NCI-H2196 (cell line): ENCODE measurements around the gene VPS16.

ENCODE experiments used
- DNase-seq: peaks from one replicate; lab custom pipeline; 2025; ENCODE audit not compliant: unreplicated experiment; lab: John Stamatoyannopoulos, UW

Gene VPS16

DNA sequence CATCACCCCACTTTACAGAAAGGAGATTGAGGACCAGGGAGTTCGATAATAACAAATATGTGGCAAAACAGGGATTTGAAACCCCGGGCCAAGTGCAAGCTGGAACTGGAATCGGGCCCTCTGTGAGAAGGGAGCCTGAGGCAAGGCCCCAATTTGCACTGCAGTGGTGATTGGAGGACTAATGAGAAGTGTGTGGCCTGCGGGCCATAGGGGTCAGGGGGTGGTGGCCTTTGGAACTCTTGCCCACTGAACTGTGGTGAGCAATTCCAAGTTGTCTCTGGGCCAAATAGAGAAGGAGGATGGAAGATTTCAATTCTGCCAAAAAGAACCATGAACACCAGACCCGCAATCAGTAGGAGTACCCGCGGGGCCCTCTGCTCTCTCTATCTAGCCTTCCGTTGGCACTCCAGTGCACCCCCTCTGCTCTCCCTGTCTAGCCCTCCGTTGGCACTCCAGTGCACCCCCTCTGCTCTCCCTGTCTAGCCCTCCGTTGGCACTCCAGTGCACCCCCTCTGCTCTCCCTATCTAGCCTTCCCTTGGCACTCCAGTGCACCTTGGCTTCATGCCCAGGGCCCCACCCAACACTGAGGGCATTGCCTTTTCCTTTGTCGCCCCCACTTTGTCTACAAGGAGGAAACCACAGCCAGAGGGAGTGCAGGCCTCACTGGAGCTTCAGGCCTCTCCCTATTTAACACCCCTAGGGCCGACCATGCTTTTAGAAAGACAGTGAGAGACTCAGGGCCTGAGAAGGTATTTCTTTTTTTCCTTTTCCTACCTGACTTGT, 26.7 kb downstream of the VPS16 start:
- no peak for DNase-seq

DNA sequence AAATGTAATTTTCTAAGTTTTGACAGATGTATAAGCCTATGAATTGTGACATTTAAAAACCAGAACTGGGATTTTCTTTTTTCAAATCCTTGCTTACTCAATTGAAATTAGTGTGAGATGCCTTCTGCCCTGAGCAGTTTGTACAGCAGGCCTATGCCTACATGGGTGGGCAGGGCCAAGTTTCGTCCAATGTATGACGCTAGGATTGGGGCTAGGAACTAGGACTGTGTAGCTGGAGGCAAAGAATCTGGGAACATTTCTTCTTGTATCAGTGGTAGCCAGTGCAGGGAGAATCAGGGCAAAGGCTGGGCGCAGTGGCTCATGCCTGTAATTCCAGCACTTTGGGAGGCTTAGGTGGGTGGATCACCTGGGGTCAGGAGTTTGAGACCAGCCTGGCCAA, 28.8 kb downstream of the VPS16 start:
- DNase-seq: no peak

DNA sequence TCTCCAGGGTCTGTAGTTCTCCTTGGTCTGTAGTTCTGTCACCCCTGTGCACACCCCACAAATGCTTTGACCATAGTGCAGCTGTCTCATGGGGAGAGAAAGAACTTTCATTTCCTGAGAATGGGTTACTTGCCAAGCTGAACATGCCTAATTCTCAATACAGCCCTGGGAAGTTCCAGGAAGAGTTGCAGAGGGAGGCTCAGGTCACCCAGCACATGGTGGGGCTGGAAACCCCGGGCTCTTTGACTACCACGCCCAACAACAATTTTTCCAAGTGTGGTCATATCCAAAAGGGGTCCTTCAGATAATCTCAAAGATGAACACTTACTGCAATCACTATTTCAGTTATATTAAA, 30.5 kb downstream of the VPS16 start:
- DNase-seq: no peak

DNA sequence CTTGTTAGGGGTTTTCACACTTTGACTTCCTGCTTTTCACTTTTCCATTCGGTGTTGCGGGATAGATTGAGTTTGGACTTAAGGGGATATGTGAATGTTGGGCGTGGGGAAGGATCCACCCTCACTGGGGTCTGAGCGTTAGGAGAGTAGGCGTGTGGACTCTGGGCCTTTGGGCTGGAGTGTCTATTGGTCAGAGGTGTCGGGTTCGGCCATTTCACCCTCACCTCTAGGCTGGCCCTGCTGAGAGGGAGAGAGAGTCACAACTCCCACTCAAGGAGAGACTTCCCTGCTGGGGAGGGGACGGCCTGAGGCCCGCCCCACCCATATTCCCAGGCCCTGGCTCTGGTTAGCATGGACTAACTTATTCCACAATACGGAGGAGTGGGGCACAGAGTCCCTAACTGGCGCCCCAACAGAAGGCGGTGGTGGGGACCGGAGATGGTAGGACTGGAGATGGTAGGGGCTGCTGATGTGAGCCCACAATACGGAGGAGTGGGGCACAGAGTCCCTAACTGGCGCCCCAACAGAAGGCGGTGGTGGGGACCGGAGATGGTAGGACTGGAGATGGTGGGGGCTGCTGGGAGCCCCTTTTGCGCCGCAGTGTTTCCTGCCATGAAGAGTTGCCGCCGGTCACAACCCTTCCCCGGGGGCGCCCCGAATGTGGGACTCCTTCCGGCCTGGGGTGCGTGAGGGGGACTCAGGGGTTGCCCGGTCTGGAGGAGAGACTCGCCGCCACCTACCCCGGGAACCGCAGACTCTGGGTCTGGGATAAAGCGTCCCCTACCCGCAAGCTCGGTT, 31.3 kb downstream of the VPS16 start:
- DNase-seq: no peak

DNA sequence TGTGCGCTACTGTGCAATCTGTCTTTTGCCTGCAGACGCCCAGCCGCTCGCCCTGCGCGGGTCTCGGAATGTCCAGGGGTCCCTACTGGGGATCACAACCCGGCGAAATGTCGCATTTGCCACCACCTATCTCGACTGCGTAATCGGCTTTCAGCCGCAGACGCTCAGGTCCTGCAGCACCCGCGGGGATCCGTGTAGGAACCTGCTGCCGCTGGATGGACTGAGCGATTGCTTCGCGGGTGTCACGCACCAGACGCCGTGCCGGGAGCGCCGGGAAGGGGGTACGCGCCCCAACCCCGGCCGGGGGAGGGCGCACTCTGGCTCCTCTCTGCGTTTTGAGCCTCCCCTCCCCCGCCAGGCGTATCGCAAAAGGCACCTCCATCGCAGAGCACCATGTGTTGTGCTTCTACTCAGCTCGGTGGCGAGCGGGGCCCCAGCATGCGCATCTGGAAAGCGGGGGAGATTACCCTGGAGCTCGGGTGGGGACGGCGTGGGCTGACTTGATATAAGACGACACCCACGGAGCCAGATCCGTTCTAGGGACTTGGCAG, 32.0 kb downstream of the VPS16 start:
- DNase-seq: peak; percentile 47

DNA sequence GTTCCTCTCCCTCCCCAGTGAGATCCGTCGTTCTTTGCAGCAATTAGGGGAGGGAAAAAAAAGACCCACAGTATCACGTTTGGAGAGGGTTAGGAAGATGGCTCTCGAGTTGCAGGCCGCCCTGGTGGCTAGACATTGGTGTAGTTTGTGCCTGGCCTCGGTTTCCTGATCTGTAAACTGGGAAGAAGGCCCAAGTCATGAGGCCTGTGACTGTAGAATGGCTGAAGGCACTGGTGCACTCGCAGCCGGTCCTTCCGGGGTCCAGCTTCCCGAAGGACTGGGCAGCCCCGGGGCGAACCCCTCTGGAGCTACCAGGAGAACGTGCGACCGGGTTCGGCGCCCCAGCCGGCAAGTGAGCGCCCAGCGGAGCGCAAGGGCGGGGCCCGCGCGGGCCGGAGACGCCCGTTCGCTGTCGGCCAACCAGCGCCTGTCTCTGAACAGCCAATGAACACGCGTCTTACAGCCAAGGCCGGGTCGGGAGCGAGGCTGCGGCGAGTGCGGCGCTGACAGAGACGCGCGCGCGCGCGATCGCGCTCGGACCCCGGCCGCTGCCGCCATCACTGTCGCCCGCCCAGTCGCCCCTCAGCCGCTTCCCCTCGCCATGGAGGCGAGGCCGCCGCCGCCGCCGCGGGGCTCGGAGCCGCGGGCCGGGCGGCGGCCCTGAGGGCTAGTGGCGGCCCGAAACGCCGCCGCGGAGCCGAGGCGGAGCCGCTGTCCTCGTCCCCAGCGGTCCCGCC, 32.6 kb downstream of the VPS16 start, which contains the start of gene PTPRA:
TSS of gene PTPRA (plus strand) at position 472 of the 737 bp plus-strand sequence. CDS start 90,797 bp downstream, outside the sequence.
- DNase-seq: peak; percentile 94

DNA sequence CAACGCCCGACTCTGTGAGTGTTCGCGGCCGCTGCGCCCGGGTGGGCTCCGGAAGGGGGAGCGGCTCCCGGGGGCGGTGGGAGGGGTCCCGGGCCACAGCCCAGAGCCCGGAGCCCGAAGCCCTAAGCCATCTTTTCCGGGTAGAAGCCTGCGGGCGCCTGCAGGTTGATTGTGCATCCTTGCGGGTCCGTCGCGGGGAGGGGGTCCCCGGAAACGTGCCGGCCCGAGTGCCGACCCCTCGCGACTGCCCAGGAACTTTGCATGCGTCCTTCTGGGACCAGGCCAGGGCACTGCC, 33.1 kb downstream of the VPS16 start:
- DNase-seq: no peak

DNA sequence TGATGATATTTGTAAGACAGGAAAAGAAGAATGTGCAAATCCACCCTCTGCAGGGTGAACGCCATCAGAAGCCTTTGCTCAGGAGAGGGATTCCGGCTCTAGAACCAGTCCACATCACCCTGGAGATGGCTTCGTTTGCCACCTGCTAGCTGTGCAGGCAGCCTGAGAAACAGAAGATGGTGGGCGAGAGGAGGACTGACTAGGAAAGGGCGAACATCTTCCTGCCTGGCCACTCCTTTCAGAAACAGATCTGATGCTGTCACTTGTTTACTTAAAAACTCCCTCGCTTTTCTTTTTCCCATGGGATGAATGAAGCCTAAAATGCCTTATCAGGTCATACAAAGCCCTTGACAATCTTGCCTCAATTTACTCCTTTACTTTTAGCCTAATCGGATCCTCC, 33.9 kb downstream of the VPS16 start:
- no peak for DNase-seq

DNA sequence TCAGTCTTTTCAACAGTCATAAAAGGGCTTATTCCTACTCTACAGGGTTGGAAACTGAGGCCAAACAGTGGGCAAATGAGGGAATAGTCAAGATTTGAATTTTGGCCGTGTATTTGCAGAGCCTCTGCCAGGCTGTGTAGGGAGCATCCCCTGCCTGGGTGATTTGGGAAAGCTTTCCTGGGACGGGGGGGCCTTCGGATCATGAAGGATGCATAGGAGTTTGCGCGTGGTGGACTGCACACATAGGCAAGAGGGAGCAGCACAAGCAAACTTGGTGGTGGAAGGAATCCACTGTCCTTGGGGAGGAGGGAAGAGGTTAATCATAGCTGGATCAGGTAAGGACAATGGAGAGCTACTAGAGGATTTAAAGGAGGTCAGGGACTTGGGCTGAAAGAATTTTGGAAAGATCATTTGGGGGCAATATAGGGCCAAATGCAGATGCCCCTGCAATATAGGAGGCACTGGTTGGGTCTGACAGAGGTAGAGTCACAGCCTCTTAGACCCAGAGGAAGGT, 35.2 kb downstream of the VPS16 start:
- DNase-seq: no peak

DNA sequence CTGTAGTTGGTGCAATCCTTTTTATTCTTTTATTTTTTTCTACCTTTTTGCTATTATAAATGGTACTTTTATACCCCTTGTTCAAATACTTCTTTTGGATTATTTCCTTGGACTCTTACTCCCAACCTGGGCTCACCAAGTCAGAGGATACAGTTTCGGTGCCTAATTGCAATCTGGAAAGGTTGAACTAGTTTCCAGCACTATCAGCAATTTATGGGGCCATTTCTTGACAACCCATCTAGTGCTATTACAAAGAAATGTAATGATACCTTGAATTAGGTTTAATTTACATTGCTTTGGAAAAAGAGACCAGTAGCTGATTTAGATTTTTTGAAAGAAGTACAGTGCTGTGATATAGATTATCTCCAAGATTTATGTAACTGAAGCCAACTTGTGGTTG, 38.0 kb downstream of the VPS16 start:
- no peak for DNase-seq

DNA sequence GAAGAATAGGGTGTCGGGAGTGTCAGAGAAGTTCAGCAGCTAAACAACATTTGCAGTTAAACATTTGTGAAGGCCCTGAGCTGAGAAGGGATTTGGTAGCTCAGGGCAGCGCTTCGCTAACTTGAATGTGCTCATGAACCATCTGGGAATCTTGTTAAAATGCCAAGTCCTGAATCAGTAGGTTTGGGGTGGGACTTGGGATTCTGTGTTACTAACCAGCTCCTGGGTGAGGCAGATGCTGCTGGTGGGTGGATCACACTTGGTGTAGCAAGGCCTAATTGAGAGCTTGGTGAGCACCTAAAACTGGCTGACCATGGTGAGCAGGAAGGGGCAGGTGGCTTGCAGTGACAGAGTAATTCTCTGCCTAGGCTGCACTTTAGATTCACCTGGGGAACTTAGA, 38.6 kb downstream of the VPS16 start:
- DNase-seq: no peak

DNA sequence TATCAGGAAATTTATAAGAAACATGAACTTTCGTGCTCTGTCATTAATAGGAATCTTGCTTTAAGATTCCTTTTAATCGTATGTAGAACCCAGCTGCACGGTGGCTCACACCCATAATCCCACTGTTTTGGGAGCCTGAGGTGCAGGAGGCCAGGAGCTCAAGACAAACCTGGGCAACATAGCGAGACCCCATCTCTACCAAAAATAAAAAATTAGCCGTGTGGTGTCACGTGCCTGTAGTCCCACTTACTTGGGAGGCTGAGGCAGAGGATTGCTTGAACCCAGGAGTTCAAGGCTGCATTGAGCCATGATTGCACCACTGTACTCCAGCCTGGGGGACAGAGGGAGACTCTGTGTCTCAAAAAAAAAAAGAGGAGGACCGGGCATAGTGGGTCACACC, 40.1 kb downstream of the VPS16 start:
- DNase-seq: no peak

DNA sequence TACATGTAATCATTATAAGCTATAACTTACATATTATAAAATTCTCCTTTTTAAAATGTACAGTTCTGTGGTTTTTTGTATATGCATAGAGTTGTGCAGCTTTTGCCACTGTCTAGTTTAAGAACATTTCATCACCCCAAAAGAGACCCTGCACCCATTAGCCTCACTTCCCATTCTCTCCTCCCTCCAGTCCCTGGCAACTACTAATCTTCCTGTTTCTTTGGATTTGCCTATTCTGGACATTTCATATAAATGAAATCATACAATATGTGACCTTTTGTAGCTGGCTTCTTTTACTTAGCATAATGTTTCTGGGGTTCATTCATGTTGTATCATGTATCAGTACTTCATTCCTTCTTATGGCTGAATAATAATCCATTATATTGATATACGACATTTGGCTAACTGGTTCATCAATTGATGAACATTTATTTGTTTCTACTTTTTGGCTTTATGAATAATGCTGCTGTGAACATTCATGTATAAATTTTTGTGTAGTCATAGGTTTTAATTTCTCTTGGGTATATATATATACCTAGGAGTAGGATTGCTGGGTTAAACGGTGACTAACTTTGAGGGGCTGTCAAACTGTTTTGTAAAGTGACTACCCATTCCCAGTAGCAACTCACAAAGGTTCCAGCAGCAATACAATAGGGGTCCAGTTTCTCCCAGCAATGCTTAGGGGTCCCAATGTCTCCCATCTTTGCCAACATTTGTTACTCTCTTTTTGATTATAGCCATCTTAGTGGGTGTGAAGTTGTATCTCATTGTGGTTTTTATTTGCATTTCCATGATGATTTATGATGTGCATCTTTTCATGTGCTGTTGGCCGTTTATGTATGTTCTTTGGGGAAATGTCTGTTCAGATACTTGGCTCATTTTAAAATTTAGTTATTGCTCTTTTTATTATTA, 43.4 kb downstream of the VPS16 start:
- no peak for DNase-seq

DNA sequence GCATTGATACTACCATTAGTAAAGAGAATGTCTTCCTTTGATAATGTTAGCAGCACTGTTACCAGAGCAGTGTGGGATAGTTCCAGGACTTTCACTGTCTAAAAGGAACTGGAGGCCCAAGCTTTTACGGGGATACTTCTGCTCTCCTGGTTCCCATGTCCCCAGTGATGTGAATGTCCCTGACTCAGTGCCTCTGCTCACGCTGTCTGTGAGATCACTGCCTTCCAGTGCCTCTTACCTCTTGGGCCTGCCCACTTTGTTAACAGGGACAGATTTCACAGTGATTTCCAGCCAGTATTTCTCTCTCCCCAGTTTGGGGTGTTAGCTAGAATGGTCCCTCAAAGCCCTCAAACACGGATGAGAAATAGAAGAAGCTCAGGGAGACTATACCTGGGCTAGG, 47.2 kb downstream of the VPS16 start:
- DNase-seq: no peak

DNA sequence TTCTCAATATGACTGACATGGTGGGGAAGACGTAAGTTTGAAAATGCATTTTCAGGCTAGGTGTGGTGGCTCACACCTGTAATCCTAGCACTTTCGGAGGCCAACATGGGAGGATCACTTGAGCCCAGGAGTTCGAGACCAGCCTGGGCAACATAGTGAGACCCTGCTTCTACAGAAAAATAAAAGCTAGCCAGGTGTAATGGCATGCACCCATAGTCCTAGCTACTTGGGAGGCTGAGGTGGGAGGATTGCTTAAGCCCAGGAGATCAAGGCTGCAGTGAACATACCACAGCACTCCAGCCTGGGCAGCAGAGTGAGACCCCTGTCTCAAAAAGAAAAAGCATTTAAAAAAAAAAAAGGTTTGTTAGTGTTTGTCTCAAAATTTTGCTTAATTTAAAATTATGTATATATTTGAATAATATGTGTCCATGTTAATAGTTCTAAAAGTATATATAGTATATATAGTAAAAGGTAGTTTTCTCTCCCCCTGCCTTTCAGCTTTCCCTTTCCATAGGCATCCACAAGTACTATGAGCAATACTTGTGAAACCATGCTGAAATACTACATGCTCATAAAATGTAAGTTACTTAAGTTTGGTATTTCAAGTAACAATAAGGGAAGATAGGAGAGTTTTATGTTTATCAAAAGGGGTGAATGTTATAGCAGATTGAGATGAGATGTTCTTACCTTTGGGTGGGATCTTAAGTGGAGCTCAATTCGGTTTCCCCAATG, 47.8 kb downstream of the VPS16 start:
- DNase-seq: no peak

DNA sequence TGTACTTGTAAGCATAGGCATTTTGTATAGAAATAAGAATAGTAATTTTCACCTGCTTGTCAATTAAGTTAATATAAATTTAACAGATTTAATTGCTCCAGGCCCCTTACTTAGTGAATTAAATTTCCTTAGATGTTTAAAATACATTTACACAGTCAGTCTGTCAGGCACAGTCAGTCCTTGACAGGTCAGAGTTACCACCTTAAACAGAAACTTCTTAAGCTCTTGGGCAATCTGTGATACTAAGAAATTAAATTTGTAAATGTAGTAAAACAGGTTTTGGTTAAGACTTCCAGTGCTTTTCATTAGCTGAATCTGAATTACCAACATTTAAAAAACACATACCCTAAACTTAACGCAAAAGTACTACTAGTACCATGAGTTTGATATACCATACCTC, 48.7 kb downstream of the VPS16 start:
- DNase-seq: no peak

DNA sequence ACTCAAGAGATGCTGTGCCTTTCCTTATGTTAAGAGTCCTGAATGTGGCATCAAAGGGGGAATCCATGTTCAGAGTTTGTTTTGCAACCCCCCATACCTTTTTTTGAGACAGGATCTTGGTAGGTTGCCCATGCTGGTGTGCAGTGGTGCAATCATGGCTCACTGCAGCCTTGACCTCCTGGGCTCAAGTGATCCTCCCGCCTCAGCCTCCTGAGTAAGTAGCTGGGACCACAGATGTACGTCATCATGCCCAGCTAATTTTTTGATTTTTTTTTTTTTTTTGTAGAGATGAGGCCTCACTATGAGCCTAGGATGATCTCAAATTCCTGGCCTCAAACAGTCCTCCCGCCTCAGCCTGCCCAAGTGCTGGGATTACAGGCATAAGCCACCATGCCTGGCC, 49.3 kb downstream of the VPS16 start:
- no peak for DNase-seq

DNA sequence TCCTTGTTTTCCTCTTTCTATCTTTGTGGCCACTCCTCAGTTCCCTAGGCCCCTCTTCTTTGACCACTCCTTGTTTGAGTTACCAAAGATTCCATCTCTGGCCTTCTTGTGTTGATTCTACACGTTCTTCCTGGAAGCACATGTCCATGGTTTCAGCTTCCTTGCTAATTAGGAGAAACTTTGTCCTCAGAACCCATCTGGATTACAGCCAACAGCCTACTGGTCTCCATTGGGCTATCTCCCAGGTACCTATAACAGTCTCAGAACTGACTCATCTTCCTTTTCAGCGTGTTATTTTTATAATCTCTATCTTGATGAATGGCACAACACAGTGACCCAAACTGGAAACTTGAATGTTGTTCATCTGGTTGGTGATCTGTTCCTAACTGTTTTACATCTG, 50.2 kb downstream of the VPS16 start:
- DNase-seq: no peak

DNA sequence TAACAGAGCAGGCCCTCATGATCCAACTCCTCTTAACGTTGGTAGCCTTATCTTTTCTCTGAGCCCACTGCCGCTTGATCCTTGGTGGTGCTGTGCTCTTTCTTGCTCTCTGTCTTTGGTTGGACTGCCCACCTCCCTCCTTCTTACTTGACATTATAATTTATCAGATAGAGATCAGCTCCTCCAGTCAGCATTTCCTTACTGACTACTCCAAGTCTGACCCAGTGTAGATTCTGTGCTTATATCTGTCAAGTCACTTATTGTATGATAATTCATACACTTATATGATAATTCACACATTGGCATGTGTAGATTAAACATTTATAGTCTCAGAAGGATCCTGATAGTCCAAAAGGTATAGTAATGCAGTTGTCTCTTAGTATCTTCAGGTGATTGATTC, 50.8 kb downstream of the VPS16 start:
- DNase-seq: no peak

DNA sequence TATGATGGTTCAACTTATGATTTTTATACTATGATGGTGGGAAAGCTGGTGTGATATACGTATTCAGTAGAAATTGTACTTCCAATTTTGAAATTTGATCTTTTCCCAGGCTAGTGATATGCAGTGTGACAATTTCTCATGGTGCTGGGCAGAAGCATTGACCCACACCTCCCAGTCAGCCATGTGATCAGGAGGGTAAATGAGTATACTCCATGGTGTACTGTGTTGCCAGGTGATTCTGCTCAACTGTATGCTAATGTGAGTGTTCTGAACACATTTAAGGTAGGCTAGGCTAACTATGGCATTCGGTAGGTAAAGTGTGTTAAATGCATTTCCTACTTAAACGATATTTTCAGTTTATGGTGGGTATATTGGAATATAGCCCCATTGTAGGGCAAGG, 51.8 kb downstream of the VPS16 start:
- DNase-seq: no peak
